Small intestine (tissue), 7 donors: Measurements from ENCODE around the gene SMYD3. TPM values are rescaled to one million over a fixed set of nuclear protein-coding genes. Genes with fewer than 3 reads are reported as not detected.

ENCODE experiments used
- DNase-seq, 2 donors: peaks; one replicate each; pipeline versions ENCODE4 v3.0.0 to v3.0.0-alpha.2; 2013
- FAIRE-seq: peaks from 2 replicates; lab custom pipeline; 2012; peaks lifted over from hg19 to GRCh38; lab: Jason Lieb, UNC
- H3K27ac ChIP-seq, 3 donors: one replicate each; pipeline ENCODE4 v1.5.1; 2013; ENCODE audit warnings: low read length in 2 of 3, mild to moderate bottlenecking in 2 of 3, control low read depth in 1 of 3, inconsistent platforms in 1 of 3, low read depth in 1 of 3, moderate library complexity in 1 of 3
- H3K27me3 ChIP-seq, 3 donors: one replicate each; pipeline ENCODE4 v1.6.1; 2013; ENCODE audit warnings: low read length in 3 of 3, inconsistent platforms in 1 of 3; ENCODE audit not compliant: control insufficient read depth in 3 of 3, insufficient read depth in 3 of 3
- H3K36me3 ChIP-seq, 3 donors: one replicate each; pipeline ENCODE4 v1.6.1; 2013; ENCODE audit warnings: low read length in 3 of 3, inconsistent platforms in 1 of 3, low read depth in 1 of 3, mild to moderate bottlenecking in 1 of 3, moderate library complexity in 1 of 3; ENCODE audit not compliant: control insufficient read depth in 3 of 3, insufficient read depth in 2 of 3
- H3K4me1 ChIP-seq, 3 donors: one replicate each; pipeline ENCODE4 v1.6.1; 2013; ENCODE audit warnings: low read length in 2 of 3, inconsistent platforms in 1 of 3, low read depth in 1 of 3, mild to moderate bottlenecking in 1 of 3, moderate library complexity in 1 of 3; ENCODE audit not compliant: control insufficient read depth in 3 of 3, insufficient read depth in 2 of 3
- H3K4me3 ChIP-seq, 3 donors: one replicate each; pipeline ENCODE4 v1.5.1; 2013; ENCODE audit warnings: low read length in 3 of 3, control low read depth in 1 of 3, inconsistent platforms in 1 of 3, low read depth in 1 of 3, mild to moderate bottlenecking in 1 of 3, moderate library complexity in 1 of 3
- H3K9me3 ChIP-seq, 2 donors: one replicate each; pipeline ENCODE4 v1.6.1; 2013; ENCODE audit warnings: low read depth in 1 of 2, low read length in 1 of 2; ENCODE audit not compliant: control insufficient read depth in 2 of 2, insufficient read depth in 1 of 2
- WGBS, 3 donors: extraction: QIAGEN DNeasy Blood & Tissue Kit; methylation state at CpG; one replicate each; pipeline ENCODE4 v1.1.7; 2013; 5-methylcytosine and 5-hydroxymethylcytosine counted together
- polyA plus RNA-seq, 4 donors: library from polyadenylated mRNA; stranded (reverse) in 3 of 4; unstranded in 1 of 4; fragments of 200-250 nt in 3 of 4; fragments of 120-200 nt in 1 of 4; gene quantifications; one replicate each; pipeline versions ENCODE4 v1.2.1 to v1.2.3, GENCODE V29; 2013
- donor health status: healthy with polysubstance abuse.
- donor health status: control.
- donor health status: control.
- donor health status: Bipolar disorder and iron deficiency.
- donor health status: healthy.

Gene SMYD3
- polyA plus RNA-seq, 4 donors = 5.4 to 10.1 (median 8.5) TPM

DNA sequence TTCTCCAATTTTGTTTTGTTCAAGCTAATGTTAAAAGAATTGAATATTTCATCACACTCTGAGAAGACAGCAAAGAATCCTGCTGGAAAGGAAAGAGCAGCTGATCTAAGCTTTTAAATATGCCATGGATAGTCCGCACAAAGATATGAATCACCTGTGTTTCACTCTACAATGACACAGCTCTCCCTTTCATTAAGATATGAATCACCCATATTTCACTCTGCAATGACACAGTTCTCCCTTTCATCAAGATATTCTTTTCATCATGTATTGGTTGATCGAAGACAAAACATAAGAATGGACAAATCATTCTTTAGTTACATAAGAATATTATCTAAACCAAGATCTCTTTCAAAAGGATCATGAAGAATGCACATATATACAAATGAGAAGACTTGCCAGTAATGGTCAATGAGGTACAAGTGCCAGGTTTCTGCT, 367.3 kb downstream of the SMYD3 start:
- Histone ChIP-seq H3K9me3 (no peaks in the 10 kb centered on the region), H3K27me3 (no peaks in the 10 kb centered on the region), H3K36me3 (no peaks in the 10 kb centered on the region), H3K4me3 (no peak overlapping the region), H3K27ac (no peak overlapping the region), H3K4me1 (no peaks in the 10 kb centered on the region)
- WGBS, 3 donors = 80 to 90% (median 88%) methylated on average over 2 of the region's 2 CpGs
- DNase-seq (no peak), FAIRE-seq (no peak)

DNA sequence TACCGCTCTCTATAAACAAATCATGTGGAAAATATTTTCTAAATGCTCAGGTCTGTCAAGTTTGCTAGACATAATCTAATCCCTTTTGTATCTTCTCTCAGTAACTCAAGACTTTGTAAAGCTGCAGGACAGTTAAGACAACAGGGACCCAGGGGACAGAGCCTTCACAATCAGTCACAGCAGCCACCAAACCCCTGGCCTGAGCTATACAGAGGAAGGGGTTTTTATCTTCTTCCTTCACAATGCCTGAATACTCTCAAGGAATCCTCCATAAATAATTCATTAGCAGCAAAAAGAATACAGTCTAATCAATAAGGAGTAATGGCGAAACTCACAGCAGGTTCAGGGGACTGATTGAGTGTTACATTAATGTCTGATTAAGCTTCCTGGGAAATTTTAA, 368.3 kb downstream of the SMYD3 start:
- Histone ChIP-seq H3K4me1 (no peaks in the 10 kb centered on the region), H3K9me3 (no peaks in the 10 kb centered on the region), H3K4me3 (no peak overlapping the region), H3K27me3 (no peaks in the 10 kb centered on the region), H3K27ac (no peak overlapping the region), H3K36me3 (no peaks in the 10 kb centered on the region)
- DNase-seq (no peak), FAIRE-seq (no peak)
- WGBS, 3 donors = 53 to 72% (median 69%) methylated on average over 2 of the region's 2 CpGs

DNA sequence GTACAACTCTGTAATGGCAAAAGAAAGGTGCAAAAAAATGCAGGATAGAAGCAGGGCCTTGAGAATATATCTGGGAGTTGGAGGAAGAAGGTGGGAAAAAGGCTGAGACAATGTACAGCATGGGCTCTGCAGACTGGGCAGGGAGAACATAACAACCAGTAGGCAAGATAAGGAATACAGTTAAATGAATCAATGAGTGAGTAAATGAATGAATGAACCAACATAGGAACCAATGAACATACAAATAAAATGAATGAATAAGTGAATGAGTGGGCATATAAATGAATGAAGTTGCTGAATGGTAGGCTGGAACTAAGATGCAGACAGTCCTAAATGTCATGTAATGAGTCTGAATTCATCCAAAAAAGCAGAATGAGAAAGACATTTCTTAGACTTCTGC, 370.6 kb downstream of the SMYD3 start:
- no peak for FAIRE-seq
- no peaks in the 10 kb centered on the region for H3K9me3 ChIP-seq
- H3K4me3 ChIP-seq = no peak overlapping the region
- H3K27ac ChIP-seq = no peak overlapping the region
- no peaks in the 10 kb centered on the region for H3K27me3 ChIP-seq
- no peak for DNase-seq
- no peaks in the 10 kb centered on the region for H3K36me3 ChIP-seq
- H3K4me1 ChIP-seq = no peaks in the 10 kb centered on the region

DNA sequence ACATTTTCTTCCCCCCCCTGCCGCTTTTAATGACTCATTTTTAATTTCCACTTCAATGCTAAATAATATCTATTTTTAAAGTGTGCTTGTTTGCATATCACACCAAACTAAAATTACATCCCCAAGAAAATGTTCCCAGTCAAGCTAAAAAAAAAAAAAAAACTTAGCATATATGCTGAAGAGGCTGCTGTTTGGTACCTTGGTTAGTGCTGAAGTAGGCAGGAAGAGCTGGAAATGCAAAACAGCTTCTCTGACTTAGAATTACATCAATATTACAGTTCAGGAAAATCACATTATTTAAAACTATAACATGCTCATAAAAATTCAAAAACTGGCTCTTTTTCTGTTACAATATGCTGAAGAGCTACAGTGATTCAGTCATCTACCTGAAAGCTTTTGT, 372.3 kb downstream of the SMYD3 start:
- FAIRE-seq (no peak), DNase-seq (no peak)
- Histone ChIP-seq H3K27me3 (no peaks in the 10 kb centered on the region), H3K27ac (no peak overlapping the region), H3K4me1 (no peaks in the 10 kb centered on the region), H3K36me3 (no peaks in the 10 kb centered on the region), H3K9me3 (no peaks in the 10 kb centered on the region), H3K4me3 (no peak overlapping the region)
- WGBS, 3 donors = 86 to 92% (median 88%) methylated on average over 1 of the region's 1 CpG

DNA sequence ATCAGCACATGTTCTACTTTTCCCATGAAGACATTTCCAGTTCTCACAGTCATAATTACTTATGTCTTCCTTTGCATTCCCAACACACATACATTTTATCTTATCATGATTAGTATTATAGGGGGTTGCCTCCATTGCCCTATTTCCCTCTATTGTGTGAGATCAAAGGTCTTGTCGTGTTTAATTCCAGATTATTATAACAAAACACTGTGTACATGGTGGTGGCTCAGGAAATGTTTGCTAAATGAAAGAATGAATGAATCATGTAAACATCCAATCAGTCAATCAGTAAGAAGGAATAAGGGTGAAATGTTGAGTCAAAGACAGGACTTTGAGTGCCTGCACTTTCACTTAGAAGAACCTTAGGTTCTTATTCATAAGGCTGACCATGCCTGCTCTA, 376.0 kb downstream of the SMYD3 start:
- Histone ChIP-seq H3K27me3 (no peaks in the 10 kb centered on the region), H3K9me3 (no peaks in the 10 kb centered on the region), H3K4me1 (no peaks in the 10 kb centered on the region), H3K4me3 (no peak overlapping the region), H3K27ac (no peak overlapping the region), H3K36me3 (no peaks in the 10 kb centered on the region)
- DNase-seq (no peak), FAIRE-seq (no peak)
- 24 to 57% (median 39%) methylated on average over 1 of the region's 1 CpG for WGBS, 3 donors

DNA sequence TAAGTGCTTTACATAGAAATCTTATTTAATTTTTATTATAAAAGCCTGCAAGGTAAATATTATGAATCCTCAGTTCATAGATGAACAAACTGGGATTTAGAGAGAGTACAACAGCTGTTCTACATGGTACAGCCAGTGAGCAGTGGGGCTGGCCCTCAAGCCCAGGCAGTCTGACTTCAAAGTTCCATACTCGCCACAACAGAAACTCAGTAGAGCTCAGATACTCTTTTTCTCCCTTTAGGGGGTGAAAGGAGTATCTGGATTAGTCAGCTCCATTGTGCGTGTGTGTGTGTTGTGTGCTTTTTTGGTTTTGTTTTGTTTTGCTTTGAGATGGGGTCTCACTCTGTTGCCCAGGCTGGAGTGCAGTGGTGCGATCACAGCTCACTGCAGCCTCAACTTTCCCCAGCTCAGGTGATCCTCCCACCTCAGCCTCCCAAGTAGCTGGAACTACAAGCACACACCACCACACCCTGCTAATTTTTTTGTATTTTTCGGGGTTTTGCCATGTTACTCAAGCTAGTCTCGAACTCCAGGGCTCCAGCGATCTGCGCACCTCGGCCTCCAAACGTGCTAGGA, 378.5 kb downstream of the SMYD3 start:
- H3K27me3 ChIP-seq = no peaks in the 10 kb centered on the region
- no peak overlapping the region for H3K4me3 ChIP-seq
- DNase-seq (no peak), FAIRE-seq (no peak)
- H3K36me3 ChIP-seq = no peaks in the 10 kb centered on the region
- WGBS, 3 donors = 93 to 98% (median 95%) methylated on average over 9 of the region's 9 CpGs
- no peaks in the 10 kb centered on the region for H3K4me1 ChIP-seq
- H3K27ac ChIP-seq = no peak overlapping the region
- no peaks in the 10 kb centered on the region for H3K9me3 ChIP-seq

DNA sequence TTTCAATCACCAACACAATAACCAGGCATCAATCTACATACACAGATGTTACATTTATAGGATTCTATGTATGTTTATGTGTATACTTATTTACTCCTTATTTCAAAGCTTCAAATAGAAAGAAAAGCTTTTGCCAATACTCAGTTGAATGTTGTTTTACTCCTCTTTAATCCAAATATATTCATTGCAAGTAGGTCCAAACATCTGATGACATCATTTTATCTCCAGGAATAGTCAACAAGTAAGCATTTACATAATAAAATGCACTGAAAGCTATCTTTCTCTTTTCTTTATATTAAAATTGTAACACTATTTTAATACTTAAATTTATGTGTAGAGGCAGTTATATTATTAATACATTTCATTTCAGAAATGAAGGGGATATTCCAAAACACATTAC, 380.5 kb downstream of the SMYD3 start:
- H3K27me3 ChIP-seq = no peaks in the 10 kb centered on the region
- H3K27ac ChIP-seq = no peak overlapping the region
- no peaks in the 10 kb centered on the region for H3K4me1 ChIP-seq
- no peaks in the 10 kb centered on the region for H3K36me3 ChIP-seq
- no peak for DNase-seq
- no peaks in the 10 kb centered on the region for H3K9me3 ChIP-seq
- no peak overlapping the region for H3K4me3 ChIP-seq
- FAIRE-seq = no peak

DNA sequence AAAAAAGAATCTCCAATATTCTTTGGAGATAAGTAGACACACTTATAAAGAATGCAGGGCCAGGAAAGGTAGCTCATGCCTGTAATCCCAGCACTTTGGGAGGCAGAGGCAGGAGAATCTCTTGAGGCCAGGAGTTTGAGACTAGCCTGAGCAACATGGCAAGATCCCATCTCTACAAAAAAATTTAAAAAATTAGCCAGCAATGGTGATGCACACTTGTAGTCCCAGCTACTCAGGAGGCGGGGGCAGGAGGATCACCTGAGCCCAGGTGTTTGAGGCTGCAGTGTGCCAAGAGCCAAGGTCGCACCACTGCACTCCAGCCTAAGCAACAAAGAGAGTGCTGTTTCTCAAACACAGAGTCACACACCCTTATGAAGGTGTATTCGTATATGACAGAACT, 385.0 kb downstream of the SMYD3 start:
- no peak overlapping the region for H3K27ac ChIP-seq
- no peak overlapping the region for H3K4me3 ChIP-seq
- FAIRE-seq (no peak), DNase-seq (no peak)
- 55 to 88% (median 58%) methylated on average over 3 of the region's 3 CpGs for WGBS, 3 donors
- H3K36me3 ChIP-seq = no peaks in the 10 kb centered on the region
- H3K9me3 ChIP-seq = peaks cover 0 to 3% of the 10 kb centered on the region in 2 donors
- H3K27me3 ChIP-seq = no peaks in the 10 kb centered on the region
- no peaks in the 10 kb centered on the region for H3K4me1 ChIP-seq

DNA sequence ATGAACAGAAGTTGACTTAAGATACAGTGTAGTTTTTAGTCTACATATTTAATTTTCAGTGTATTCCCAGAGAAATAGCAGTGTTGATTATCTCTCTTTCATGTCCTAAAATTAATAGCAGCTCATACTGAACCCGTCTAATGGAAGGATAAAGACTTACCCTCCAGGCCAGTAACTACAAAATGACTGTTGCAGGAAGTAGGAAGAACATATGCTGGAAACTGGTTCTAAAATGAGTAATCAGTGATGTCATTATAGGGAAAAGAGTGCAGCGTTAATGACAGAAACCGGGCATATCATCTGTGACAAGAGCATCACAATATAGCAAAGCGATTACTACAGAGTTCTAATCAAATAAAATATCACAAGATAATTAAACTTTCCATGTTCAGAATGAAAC, 385.5 kb downstream of the SMYD3 start:
- H3K4me1 ChIP-seq = no peaks in the 10 kb centered on the region
- H3K36me3 ChIP-seq = no peaks in the 10 kb centered on the region
- no peak overlapping the region for H3K4me3 ChIP-seq
- no peak overlapping the region for H3K27ac ChIP-seq
- H3K9me3 ChIP-seq = peaks cover 0 to 3% of the 10 kb centered on the region in 2 donors
- 92 to 93% (median 93%) methylated on average over 4 of the region's 4 CpGs for WGBS, 3 donors
- no peak for FAIRE-seq
- no peaks in the 10 kb centered on the region for H3K27me3 ChIP-seq
- DNase-seq = no peak
